ENCODE results near the gene ITIH5.
"Not testable (repeated sequence)": the region's sequence is repeated elsewhere in the genome, so short reads cannot be mapped to it uniquely, and the experiment has no call there.

ITIH5 gene

DNA sequence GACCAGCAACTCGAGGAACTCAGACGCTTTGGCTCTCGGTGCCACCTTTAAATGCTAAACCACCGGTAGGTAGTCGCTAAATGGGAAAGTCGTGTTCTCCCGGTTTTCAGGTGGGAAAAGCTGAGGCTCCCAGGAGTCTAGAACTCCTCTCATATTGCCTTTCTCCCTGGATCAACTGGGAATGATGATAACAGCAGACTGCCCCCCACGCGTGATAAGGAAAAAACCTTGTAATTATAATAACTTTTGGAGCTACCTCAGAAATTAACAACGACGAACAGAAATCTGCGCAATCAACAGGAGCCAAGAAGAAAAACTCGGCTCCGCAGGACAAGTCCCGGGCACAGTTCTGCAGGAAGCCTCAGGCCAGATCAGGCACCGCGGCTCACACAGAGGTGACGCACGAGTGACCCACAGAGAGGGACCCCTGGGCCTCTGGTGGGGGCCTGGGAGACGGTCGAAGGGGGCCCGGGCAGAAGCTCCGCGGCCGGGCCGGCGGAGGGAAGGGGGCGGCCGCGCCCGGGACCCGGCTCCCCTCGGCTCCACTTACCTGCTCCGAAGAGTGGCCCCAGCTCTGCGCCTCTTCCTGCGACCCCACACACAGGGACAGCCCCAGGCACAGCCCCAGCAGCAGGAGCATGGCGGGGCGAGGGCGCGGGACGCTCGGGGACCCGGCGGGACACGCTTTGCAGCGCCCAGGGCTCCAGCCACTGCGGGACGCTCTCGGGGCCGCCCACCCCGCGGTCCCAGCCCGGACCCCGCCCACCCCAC lies at the start of gene ITIH5:
ITIH5 (minus strand) TSS at position 714 of the 771 bp plus-strand sequence; CDS start at position 640, 74 bp downstream.
- DNase-seq (ENCODE audit: low spot score): no peak

DNA sequence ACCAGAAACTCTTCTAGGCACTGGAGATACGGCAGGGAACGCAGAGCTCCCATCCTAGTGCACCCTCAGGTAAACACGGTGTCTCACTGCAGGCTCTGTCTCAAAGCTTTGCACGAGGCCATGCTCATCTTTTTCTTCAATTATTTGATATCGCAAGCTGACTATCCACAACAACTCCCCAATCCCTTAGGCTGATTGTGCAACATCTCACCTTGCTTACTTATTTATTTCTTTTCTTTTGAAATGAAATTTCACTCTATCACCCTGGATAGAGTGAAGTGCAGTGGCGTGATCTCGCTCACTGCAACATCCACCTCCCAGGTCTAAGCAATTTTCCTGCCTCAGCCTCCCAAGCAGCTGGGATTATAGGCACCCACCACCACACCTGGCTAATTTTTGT lies 48.7 kb upstream of the ITIH5 start:
- no peak for DNase-seq (ENCODE audit: low spot score)

DNA sequence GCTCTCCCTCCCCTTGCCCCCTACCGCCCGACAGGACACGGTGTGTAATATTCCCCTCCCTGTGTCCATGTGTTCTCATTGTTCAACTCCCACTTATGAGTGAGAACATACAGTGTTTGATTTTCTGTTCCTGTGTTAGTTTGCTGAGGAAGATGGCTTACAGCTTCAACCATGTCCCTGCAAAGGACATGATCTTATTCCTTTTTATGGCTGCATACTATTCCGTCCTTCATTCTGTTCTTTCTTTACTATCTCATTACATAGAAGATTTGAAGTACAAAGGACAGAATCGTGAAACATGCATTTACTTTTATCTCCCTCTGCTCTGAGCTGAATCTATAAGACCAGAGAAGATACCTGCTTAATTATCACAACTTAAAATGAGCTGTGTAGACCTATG lies 44.3 kb upstream of the ITIH5 start:
- DNase-seq (ENCODE audit: low spot score): not testable (repeated sequence)

DNA sequence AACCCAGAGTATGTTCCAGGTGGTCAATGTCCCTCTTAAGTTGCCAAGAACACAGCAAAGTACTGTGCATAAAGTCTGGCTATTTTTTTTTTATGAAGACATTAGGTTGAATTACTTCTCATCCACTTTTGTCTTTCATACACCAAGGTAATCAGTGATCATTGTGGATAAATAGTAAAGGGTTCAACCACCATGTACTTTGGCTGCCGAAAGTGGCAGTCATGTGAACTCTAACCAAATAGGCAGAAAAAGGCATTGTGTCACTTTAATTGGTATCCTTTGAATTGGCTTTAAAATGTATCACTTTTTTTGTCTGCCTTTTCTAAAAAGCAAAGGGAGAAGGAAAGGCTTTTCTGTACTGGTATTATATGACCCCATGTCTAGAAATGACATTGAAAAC lies 43.7 kb upstream of the ITIH5 start:
- DNase-seq (ENCODE audit: low spot score): no peak

DNA sequence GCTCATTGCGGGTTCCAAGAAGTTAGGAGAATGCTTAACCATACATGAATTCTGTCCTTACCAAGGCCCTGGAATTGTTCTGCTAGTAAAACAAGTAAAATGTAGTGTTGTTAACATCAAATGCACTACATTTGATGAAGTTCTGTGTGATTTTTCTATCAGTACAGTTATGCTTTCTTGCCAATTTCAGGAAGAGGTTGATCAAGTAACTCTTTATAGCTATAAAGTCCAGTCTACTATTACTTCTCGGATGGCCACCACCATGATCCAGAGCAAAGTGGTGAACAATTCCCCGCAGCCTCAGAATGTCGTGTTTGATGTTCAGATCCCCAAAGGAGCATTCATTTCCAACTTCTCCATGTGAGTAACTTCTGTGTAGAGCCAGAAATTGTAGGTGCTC lies 42.1 kb upstream of the ITIH5 start:
- DNase-seq (ENCODE audit: low spot score): no peak

DNA sequence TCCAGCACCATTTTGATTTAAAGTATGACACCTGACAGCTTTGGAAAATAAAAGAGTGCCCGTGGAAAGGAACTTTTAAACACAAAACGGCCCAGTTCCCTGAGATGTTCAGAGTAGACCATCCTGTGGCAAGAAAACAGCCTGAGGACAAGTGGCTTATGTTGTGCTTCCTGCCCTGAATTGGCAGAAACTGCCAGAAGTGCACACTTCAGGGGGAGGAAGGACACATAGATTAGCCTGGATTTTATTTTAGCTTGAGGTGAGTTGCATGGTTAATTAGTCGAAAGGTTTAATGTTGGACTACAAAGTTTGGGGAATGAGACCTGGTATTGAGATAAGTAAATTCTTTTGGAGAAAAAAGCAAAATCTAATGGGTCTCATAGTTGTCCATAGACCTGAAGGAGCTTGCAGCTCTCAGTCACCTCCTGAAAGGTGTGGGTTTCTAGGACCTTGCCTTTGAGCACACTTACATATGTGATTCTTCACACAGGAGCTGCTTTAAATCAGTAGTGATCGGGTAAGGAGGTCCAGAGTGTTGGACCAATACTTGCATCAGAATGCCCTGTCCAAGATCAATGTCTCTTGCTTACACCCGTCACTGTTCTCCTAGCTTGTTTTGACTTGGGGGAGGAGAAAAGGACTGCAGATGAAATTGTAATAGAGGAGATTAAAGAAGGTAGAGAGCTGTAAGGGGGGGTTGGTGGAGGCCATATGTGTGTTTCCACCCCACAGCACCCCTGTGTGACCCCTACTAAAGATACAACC lies 41.3 kb upstream of the ITIH5 start:
- no peak for DNase-seq (ENCODE audit: low spot score)

DNA sequence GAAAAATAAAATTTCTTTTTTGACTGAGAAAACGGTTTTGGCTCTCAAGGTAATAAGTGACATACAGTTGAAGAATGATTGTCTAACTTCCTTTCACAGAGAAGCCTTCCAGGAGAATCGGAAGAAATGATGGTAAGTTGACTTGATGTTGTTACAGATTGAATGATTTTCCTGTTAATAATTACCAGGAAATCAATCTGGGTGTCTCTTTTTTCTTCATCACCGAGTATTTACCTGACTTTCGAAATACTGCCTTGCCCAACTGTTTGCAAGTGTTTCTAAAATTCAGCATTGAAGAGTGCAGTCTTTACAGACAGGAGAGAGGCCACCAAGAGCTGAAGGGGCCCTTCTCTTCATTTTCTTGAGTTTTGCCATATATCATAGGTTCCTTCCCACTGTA lies 40.3 kb upstream of the ITIH5 start:
- DNase-seq (ENCODE audit: low spot score): no peak

DNA sequence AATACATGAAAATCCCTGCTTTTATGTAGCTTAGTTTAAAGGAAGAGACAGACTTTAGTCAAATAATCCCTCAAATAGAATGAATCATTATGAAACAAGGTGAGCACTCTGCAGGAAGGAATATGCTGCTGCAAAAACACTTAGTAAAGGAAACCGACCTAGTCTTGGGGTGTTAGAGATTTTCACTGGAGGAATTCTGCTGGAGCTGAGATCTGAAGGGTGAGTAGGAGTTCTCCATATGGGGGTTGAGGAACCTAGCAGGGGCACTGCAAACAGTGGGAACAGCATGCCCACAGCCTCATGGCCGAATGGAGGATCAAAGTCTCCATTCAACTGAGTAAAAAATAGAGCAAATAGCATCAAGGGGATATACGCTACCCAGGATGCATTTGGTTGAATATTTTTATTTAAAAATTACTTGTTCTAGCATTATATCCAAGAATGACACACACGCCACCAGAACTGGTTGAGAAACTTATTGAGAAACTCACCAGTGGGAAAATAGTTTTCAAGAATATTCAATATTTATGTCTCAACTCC lies 39.8 kb upstream of the ITIH5 start:
- no peak for DNase-seq (ENCODE audit: low spot score)

DNA sequence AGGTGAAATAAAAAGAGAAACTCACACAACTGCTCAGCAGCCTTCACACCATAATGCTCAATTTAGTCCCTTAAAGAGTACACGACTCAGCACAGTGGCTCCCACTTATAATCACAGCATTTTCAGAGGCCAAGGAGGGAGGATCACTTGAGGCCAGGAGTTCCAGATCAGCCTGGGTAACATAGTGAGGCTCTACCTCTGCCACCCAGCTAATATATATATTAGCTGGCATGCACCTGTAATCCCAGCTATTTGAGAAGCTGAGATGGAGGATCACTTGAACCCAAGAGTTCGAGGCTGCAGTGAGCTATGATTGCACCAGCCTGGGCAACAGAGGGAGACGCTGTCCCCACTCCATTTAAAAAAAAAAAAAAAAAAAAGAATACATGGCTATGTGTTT lies 38.6 kb upstream of the ITIH5 start:
- DNase-seq (ENCODE audit: low spot score): no peak

DNA sequence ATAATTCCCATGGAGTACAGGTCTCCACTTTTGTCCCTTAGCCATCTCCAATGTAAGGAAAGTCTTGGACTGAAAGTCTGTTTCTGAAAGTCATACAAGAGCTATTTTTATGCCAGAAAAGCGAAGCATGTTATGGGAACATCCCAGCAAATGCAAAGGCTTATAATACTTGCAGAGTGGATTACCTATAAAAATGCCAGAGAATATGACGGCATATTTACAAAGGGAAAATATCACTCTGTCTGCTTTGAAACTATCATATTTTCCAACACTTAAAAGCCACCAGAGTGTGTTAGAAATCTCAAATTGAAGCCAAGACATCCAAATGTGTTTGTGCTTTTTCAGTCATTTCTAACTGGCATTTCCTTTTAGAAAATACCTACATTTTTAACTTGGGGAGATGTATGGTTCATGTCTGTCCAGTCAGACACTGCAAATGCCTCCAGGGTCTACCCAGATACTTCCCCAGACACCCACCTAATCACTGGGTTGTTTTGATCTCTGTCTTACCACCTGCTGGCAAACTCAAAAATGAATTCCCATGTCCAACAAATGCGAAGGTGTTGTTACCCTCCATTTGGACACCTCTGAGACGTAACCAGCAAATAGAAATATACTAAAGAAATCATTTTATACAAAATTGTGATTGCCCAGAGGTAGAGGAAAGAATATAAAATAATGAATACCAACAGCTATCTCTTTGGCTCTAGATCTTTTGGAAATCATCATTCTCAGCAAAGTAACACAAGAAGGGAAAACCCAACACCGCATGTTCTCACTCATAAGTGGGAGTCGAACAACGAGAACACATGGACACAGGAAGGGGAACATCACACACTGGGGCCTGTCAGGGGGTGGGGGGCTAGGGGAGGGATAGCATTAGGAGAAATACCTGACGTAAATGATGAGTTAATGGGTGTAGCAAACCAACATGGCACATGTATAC lies 37.6 kb upstream of the ITIH5 start:
- no peak for DNase-seq (ENCODE audit: low spot score)

DNA sequence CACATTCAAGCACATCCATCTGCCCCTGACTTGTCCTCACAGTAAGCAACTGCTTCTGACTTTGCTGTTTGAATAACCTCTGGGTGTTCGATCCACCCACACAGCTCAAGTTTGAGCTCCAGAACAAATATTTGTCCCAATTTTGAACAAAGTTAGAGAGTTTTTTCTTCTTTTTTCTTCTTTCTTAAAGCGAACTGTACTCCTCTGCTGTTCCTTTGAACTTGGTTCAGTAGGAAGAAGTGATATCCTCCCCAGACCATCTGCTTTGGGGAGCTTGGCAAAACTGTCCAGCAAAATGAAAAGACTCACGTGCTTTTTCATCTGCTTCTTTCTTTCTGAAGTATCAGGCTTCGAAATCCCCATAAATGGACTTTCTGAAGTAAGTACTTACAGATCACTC lies 36.4 kb upstream of the ITIH5 start, which contains the start of gene ITIH2:
ITIH2 (plus strand) TSS at position 177 of the 400 bp plus-strand sequence; CDS start at position 296, 119 bp downstream.
- no peak for DNase-seq (ENCODE audit: low spot score)

DNA sequence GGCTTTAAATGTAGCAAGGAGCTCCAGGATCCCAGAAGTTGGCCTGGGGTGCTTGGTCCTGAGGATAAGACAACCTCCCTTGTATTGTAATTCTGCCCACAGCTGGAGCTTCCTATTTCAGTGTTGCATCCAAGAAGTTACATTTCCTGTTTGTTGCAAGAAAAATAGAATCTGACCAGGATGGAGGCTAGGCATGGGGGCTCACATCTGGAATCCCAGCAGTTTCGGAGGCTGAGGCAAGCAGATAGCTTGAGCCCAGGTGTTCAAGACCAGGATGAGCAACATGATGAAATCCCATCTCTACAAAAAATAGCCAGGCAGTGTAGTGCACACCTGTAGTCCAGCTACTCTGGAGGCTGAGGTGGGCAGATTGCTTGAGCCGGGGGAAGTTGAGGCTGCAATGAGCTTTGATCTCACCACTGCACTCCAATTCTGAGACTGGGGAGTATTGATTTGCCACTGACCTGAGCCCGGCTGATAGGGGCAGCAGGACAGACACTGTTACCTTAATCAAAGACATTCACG lies 35.6 kb upstream of the ITIH5 start:
- DNase-seq (ENCODE audit: low spot score): no peak

DNA sequence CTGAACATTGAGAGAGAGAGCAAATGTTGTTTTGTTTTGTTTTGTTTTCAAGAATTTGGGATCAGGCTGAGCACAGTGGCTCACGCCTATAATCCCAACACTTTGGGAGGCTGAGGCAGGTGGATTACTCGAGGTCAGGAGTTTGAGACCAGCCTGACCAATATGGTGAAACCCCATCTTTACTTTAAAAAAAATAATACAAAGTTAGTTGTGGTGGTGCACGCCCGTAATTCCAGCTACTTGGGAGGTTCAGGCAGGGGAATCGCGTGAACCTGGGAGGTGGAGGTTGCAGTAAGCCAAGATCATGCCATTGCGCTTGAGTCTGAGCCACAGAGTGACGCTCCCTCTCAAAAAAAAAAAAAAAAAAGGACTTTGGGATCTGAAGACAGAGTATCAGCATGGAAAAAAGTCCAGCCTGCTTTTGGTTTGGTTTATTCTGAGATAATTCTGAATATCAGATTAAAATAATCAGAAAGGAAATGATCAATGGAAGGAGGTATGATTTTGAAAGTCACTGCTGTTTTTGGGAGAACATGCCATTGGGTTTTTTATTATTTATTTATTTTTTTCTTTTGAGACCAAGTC lies 34.5 kb upstream of the ITIH5 start:
- no peak for DNase-seq (ENCODE audit: low spot score)

DNA sequence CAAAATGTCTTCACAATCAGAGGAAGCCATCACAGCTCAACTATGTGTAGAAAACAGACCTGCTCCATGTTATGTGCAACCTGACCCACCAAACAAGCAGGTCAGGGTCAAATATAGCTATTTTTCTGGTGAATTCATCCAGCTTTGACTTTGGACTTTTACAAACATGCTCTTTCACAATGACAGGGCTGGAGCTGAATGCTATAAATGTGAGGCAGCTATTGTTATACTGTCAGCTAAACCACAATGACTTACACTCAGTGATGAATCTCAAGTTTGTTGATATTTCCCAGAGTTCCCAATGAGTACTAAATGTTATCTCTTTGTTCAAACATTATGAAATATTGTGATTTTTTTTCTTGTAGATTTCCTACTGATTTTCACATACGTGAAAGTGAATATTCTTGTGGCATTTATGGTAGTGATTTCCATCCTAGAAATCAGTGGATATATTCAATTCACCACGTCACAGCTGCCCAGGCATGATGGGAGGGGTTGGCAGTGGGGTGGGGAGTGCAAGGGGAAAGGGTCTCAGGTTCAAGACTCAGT lies 33.9 kb upstream of the ITIH5 start:
- no peak for DNase-seq (ENCODE audit: low spot score)

DNA sequence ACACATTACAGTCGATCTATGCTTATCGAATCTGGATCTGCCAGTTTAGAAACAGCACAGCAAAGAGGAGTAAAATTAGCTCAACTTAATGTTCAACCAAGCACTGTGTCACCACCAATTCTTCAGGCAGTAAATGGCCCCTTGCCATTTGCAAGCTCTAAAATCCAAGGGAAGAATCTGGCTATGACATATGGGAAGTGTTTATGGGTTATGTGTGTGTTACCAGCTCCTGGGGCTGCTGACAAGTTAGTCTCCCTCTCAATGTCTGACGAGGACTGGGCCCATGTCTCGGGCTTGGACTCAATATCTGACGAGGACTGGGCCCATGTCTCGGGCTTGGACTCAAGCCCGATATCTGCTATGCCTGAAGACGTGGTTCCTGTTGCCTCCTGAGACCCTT lies 30.7 kb upstream of the ITIH5 start:
- no peak for DNase-seq (ENCODE audit: low spot score)

DNA sequence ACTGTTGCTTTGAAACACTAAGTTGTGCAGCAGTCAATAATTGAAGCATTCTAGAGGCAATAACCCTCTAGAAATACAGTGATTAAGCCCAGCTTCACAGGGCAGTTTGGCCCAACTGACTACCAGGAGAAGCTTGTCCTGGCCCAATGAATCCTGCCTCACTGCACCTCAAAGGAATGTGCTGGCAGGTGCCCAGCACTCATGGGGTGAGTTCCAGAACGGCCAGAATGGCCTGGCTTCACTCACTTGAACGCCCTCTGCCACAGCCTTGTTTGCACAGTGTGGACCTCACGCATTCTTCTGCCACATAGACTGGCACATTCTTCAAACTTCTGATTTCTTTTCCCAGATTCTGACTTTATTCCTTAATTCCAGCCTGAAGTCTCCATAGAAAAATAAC lies 29.8 kb upstream of the ITIH5 start:
- no peak for DNase-seq (ENCODE audit: low spot score)

DNA sequence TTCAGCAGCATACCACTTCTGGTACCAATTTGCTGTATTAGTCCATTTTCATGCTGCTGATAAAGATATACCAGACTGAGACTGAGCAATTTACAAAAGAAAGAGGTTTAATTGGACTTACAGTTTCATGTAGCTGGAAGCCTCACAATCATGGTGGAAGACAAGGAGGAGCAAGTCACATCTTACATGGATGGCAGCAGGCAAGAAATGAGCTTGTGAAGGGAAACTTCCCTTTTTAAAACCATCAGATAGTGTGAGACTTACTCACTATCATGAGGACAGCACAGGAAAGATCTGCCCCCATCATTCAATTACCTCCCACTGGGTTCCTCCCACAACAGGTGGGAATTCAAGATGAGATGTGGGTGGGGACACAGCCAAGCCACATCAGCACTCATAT lies 26.4 kb upstream of the ITIH5 start:
- DNase-seq (ENCODE audit: low spot score): not testable (repeated sequence)

DNA sequence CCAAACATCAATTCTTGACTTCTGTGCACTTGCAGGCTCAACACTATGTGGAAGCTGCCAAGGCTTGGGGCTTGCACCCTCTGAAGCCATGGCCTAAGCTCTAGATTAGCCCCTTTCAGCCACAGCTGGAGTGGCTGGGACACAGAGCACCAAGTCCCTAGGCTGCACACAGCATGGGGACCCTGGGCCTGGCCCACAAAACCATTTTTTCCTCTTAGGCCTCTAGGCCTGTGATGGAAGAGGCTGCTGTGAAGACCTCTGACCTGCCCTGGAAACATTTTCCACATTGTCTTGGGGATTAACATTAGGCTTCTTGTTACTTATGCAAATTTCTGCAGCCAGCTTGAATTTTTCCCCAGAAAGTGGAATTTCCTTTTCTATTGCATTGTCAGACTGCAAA lies 25.6 kb upstream of the ITIH5 start:
- not testable (repeated sequence) for DNase-seq (ENCODE audit: low spot score)

DNA sequence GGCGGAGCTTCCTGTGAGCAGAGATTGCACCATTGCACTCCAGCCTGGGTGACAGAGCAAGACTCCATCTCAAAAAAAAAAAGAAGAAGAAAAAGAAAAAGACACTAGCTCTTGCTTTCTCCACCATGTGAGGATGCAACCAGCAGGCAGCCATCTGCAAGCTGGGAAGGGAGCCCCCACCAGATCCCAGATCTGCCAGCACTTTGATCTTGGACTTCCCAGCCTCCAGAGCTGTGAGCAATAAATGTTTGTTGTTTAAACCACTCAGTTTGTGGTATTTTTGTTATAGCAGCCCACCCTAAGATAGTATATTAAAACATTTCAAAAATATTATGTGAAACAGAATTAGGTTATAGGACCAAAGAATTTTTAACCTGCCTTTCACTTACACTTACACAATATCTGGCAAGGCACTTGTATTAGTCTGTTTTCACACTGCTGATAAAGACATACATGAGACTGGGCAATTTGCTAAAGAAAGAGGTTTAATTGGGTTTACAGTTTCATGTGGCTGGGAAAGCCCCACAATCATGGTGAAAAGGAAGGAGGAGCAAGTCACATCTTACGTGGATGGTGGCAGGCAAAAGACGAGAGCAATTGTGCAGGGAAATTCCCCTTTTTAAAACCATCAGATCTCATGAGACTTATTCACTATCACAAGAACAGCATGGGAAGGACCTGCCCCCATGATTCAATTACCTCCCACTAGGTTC lies 24.3 kb upstream of the ITIH5 start:
- not testable (repeated sequence) for DNase-seq (ENCODE audit: low spot score)

DNA sequence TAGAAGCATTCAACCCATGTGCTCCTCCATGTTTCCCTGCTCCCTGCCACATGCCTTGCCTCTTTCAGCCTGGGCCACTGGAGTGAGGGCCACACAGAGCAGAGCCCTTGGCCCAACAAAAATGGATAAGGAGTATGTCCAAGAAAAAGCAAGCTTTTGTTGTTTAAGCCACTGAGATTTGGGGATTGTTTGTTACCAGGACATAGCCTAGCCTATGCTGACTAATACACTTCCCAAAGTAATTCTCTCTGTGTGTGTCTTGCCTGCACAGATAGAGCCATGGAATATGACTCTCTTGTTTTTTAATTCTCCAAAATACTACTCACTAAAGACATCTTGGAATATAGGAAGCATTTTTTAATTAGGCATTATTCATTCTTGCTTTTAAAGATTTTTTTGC lies 22.8 kb upstream of the ITIH5 start:
- DNase-seq (ENCODE audit: low spot score): no peak

Measured in SW480 (cell line).